Gastroesophageal sphincter (tissue), 3 donors: ENCODE measurements around the gene CDKN2B.

ENCODE experiments used
- EP300 ChIP-seq: sonication (generic); formaldehyde crosslinking; IDR thresholded peaks from one replicate; pipeline ENCODE4 v1.6.1; 2017; ENCODE audit warnings: antibody characterized with exemption, mild to moderate bottlenecking
- POLR2A ChIP-seq, 2 donors: fragments of 450-650 bp; IDR thresholded peaks; one replicate each; pipeline ENCODE4 v1.6.1; 2017; ENCODE audit warnings: antibody characterized with exemption in 2 of 2, mild to moderate bottlenecking in 2 of 2, moderate library complexity in 1 of 2
- TF ChIP-seq, protein P1 (sequence below), 4 experiments: fragments of 200-600 bp in 2 of 4; fragments of 450-650 bp in 2 of 4; sonication (generic) in 1 of 4; IDR thresholded peaks; one replicate each; pipeline ENCODE4 v1.5.1; 2017 to 2019; ENCODE audit warnings: antibody characterized with exemption in 4 of 4, mild to moderate bottlenecking in 2 of 4, moderate library complexity in 2 of 4

DNA sequence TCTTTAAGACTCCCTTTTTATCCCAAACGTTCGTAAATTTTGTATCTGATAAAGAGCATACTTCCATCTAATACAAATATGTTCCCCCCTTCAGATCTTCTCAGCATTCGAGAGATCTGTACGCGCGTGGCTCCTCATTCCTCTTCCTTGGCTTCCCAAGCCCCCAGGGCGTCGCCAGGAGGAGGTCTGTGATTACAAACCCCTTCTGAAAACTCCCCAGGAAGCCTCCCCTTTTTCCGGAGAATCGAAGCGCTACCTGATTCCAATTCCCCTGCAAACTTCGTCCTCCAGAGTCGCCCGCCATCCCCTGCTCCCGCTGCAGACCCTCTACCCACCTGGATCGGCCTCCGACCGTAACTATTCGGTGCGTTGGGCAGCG lies 34.8 kb downstream of the CDKN2B start:
- TF ChIP-seq, protein P1, sequence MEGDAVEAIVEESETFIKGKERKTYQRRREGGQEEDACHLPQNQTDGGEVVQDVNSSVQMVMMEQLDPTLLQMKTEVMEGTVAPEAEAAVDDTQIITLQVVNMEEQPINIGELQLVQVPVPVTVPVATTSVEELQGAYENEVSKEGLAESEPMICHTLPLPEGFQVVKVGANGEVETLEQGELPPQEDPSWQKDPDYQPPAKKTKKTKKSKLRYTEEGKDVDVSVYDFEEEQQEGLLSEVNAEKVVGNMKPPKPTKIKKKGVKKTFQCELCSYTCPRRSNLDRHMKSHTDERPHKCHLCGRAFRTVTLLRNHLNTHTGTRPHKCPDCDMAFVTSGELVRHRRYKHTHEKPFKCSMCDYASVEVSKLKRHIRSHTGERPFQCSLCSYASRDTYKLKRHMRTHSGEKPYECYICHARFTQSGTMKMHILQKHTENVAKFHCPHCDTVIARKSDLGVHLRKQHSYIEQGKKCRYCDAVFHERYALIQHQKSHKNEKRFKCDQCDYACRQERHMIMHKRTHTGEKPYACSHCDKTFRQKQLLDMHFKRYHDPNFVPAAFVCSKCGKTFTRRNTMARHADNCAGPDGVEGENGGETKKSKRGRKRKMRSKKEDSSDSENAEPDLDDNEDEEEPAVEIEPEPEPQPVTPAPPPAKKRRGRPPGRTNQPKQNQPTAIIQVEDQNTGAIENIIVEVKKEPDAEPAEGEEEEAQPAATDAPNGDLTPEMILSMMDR (IDR thresholded peaks at IDR 0.05), result no peak
- TF ChIP-seq POLR2A (IDR thresholded peaks at IDR 0.05) (no peak), EP300 (no peak)
